Body of pancreas (tissue), 4 donors: ENCODE measurements around the gene ME3.

Source experiments
- CTCF ChIP-seq, 7 experiments: fragments of 450-650 bp in 4 of 7; fragments of 200-600 bp in 3 of 7; sonication (generic) in 3 of 7; IDR thresholded peaks; one replicate each; pipeline ENCODE4 v1.5.1; 2016 to 2019; ENCODE audit warnings: antibody characterized with exemption in 7 of 7
- POLR2A ChIP-seq, 3 donors: fragments of 450-650 bp; IDR thresholded peaks; one replicate each; pipeline ENCODE4 v1.6.1; 2016; ENCODE audit warnings: antibody characterized with exemption in 3 of 3, mild to moderate bottlenecking in 2 of 3

- TF ChIP-seq CTCF (IDR thresholded peaks at IDR 0.05) (no peak), POLR2A (IDR thresholded peaks at IDR 0.05) (no peak)
Measured at GRCh38 chr11:86660736-86661135, 11.7 kb downstream of the ME3 start.
